HK-2 (cell line): ENCODE measurements around the gene NAV1.
"Not testable (repeated sequence)": the region's sequence is repeated elsewhere in the genome, so short reads cannot be mapped to it uniquely, and the experiment has no call there.

Source experiments
- DNase-seq: peaks from one replicate; pipeline ENCODE4 v3.0.0-alpha.2; 2018; ENCODE audit not compliant: unreplicated experiment

Gene NAV1

DNA sequence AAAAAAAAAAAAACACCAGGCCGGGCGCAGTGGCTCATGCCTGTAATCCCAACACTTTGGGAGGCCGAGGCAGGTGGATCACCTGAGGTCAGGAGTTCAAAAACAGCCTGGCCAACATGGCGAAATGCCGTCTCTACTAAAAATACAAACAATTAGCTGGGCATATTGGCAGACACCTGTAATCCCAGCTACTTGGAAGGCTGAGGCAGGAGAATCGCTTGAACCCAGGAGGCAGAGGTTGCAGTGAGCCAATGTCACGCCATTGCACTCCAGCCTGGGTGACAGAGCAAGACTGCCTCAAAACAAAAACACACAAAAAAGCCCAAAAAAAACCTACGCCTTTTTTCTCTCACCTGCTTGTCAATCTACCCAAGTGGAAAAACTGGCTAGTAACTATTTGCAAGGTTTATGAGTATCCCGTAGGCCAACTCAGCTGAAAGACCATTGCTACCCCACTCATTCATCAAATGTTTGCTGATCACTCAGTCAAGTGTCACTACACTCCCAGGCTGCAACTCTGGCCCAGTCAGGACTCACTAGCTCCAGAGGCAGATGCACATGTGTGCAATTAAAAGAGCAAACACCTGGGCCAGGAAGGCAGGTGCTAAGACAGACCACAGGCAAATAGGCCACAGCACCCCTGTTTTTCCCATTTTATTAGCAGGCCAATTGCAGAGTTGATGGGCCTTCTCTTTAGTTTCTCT is 34.0 kb upstream of the NAV1 start:
- no peak for DNase-seq

GRCh38 chr1:201505503-201505890 is 33.4 kb upstream of the NAV1 start:
- DNase-seq = no peak

DNA sequence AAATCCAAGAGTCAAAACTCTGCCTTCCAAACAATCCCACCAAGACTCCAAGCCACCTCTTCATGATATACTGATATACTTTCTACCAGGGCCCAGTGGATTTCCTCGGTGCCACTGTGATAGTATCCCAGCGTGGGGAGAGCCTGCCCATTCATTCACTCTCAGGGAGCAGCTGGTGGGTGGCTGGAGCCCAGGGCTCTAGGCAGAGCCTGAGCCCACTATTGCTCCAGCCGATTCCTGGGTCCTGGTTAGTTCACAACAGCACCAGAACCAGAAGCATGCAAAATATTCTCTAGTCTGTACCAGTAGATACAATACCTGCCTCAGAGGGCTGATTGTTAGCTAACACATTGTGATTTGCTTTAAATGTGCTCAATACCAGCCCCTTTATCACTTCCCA is 32.8 kb upstream of the NAV1 start:
- DNase-seq = no peak

GRCh38 chr1:201506557-201507359 is 32.2 kb upstream of the NAV1 start, which contains the start of gene CSRP1:
Gene CSRP1 (minus strand): TSS chr1:201507123. CDS start chr1:201496303, 10,820 bp downstream.
- peak; percentile 89 for DNase-seq

GRCh38 chr1:201507360-201507675 is 31.6 kb upstream of the NAV1 start:
- DNase-seq = no peak

DNA sequence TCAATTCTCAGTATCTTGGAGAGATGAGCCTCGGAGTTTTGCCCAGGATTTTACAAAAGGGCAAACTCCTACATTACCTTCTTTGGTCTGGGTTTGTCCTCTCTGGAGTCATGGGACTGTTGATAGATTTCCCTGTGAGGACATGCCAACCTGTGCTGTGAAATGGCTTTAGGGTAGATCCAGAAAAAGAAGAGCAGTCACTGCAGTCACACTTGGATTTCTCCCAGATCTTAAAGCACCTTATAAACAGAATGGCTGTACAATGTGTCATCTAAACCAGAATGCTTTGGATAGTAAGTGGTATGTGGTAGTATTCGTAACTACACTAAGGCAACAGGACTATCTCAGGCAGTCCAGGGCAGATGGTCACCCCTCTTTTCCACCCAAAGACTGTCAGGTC is 30.1 kb upstream of the NAV1 start:
- no peak for DNase-seq

- DNase-seq = no peak
These were observed 29.1 kb upstream of the NAV1 start for GRCh38 chr1:201509601-201510374.

DNA sequence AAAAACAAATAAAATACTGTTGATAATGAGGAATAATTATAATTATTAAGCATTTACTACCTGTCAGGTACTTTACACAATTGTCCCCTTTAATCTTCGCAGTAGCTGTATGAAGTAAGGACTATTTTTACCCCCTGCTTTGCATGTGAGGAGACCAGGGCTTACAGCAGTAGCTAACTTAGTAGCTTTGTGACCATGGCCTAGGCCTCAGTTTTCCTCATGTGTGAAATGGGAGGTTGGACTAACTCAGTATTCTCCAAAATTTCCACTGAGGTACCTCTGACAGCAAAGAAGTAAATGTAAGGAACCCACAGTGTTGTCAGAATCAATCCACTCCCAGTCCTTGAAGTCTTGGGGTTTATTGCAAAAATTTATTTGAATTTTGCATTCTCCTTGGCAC is 28.2 kb upstream of the NAV1 start:
- DNase-seq = no peak

GRCh38 chr1:201511396-201511940 is 27.5 kb upstream of the NAV1 start:
- no peak for DNase-seq

DNA sequence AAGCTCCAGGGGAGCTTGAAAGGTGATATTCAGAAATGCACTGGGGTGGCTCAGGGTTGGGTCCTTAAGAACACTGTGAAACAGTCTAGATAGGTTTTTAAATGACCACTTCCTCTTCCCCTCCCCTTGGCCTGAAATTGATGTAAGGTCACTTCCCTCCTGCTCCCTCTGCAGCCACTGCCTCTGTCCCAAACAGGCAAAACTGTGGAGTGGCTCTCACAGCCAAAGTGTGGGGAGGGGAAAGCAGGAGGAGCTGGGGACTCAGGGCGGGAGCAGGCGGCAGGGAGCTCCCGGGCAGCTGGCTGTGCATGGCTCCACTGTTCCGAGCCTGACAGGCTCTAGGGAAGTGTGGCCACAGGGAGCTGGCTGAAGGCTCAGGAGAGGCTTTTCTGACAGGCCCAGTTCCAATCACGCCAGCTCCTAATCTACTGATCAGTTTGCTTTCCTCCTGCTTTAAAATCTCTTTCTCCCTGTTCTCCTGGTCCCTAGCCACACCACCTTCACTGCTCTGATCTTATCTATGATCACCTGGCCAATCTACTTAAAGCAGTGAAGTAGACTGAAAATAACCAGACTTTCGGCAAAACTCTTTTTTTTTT is 26.9 kb upstream of the NAV1 start:
- no peak for DNase-seq

DNA sequence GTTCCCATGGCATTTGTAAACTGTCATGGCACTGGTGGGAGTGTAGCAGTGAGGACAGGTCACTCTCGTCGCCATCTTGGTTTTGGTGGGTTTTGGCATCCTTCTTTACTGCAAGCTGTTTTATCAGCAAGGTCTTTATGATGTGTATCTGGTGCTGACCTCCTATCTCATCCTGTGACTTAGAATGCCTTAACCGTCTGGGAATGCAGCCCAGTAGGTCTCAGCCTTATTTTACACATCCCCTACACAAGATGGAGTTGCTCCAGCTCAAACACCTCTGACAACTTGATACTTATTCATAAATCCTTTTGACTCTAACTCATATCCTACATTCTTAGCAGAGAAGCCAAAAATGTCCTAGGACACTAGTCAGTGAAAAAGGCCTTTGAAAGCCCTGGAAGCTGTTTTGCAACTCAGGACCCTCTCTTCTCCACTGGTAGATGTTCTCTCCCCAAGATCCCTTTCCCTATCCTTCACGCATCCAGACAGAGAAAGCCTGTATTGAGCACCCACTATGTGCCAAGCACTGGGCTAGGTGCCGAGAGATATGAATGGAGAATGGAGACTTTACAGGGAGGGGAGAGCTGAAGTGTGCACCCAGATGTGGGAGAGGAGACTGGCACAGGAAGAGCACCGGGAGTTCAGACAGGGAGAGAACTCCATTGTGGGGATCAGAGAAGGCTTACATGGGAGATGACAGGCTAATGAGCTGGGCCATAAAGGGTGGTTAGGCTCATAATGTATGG is 25.3 kb upstream of the NAV1 start:
- DNase-seq = no peak

DNA sequence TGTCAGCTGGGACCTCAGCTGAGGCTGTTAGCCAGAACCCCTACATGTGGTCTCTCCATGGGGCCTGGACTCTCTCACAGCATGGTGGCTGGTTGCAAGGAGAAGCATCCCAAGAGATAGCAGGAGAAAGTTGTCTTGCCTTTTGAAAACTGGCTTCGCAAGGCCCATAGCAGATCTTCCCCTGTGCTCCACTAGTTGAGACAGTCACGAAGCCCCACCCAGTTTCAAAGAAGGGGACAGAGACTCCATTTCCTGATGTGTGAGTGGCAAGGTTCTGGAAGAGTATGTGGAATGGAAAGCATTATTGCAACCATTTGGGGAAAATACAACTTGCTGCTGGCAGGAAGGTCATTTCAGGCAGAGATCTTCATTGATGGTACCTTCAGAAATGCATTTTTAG is 24.5 kb upstream of the NAV1 start:
- no peak for DNase-seq

DNA sequence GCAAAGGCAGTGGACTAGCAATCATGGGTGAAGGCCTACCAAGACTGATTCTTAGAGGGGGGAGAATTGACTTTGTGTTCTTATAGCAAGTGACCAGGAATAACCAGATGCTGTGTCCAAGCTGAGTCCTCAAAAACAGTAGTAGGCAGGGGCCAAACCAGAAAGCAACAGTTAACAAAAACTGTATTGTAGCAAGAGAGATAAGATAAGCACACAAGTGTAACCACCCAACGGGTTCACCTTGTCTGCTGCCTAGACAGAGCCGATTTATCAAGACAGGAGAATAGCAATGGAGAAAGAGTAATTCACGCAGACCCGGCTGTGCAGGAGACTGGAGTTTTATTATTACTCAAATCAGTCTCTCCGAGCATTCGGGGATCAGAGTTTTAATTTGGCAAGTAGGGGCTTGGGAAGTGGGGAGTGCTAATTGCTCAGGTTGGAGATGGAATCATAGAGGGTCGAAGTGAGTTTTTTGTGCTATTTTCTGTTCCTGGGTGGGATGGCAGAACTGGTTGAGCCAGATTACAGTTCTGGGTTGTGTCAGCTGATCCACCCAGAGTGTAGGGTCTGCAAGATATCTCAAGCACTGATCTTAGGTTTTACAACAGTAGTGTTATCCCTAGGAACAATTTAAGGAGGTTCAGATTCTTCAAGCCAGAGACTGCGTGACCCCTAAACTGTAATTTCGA is 23.7 kb upstream of the NAV1 start:
- no peak for DNase-seq

GRCh38 chr1:201515895-201516294 is 23.0 kb upstream of the NAV1 start:
- no peak for DNase-seq

DNA sequence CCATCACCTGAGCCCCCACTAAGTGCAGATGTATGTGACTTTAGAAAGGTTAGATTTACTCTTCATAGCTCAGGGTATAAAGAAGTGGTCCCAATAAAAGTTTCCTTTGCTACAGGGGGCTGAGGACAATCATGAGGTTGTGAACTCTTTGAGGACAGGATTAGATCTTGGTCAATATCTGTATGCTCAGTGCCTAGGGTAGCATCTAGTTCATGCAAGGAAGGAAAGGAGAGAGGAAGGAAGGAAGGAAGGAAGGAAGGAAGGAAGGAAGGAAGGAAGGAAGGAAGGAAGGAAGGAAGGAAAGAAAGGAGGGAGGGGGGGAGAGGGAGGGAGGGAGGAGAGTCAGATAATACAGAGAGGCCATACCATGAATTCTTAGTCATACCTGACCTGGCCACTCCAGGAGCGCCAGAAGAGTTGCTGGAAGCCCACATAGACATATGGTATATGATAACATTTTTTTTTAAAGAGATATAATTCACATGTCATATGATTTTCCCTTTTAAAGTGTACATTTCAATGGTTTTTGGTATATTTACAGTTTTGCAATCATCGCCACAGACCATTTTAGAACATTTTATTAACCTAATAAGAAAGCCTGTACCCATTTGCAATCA is 22.3 kb upstream of the NAV1 start:
- DNase-seq = no peak

- no peak for DNase-seq
These were observed 21.3 kb upstream of the NAV1 start for GRCh38 chr1:201517631-201518030.

- DNase-seq = no peak
These were observed 20.9 kb upstream of the NAV1 start for GRCh38 chr1:201518071-201518470.

- not testable (repeated sequence) for DNase-seq
These were observed 18.8 kb upstream of the NAV1 start for GRCh38 chr1:201520046-201520575.

DNA sequence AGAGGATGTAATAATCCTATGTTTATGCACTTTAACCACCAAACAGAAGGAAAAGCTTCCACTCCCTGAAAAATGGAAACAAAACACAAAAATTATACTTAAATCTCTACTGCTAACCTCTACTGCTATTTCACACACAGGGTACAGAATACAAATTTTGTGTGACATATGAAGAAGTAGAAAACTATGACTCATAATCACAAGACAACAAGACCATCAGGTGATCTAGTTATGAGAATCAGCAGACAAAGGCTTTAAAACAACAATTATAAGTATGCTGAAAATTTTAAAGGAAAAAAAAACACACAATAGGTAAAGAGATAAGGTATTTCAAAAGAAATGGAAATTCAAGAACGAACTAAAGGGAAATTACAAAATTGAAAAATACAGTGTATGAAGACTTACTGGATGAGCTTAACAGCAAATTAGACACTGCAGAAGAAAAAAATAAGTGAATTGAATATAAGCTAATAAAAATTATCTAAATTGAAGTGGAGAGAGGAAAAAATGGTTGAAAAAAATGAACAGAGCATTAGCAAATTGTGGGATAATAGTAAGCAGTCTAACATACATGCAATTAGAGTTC is 13.6 kb upstream of the NAV1 start:
- DNase-seq = no peak

DNA sequence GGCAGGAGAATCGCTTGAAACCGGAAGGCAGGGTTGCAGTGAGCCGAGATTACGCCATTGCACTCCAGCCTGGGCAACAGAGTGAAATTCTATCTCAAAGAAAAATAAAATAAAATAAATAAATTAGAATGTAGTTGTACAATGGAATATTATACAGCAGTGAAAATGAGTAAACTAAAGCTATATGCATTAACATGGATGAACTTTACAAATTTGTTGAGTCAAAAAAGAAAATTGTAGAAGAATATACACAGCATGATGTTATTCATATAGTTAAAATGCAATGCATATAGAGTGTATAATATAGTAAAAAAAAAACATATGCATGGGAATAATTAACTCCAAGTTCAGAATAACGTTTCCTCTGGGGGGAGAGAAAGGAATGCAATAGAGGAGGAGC is 11.0 kb upstream of the NAV1 start:
- DNase-seq = no peak
